NCI-H146 treated with DMSO at 0.1 percent for 48 hours (cell line): ENCODE data around the gene PDE1C.
"Not testable (repeated sequence)": the region's sequence is repeated elsewhere in the genome, so short reads cannot be mapped to it uniquely, and the experiment has no call there.

ENCODE experiments used
- DNase-seq: peaks from one replicate; lab custom pipeline; 2025; ENCODE audit not compliant: unreplicated experiment; lab: John Stamatoyannopoulos, UW

PDE1C gene

GRCh38 chr7:32045228-32045627 is 25.0 kb downstream of the PDE1C start:
- DNase-seq = no peak

GRCh38 chr7:32044739-32045138 is 25.5 kb downstream of the PDE1C start:
- DNase-seq = no peak

- no peak for DNase-seq
These were observed 26.5 kb downstream of the PDE1C start for GRCh38 chr7:32043688-32044087.

GRCh38 chr7:32042900-32043299 is 27.3 kb downstream of the PDE1C start:
- DNase-seq = no peak

- DNase-seq = no peak
These were observed 31.0 kb downstream of the PDE1C start for GRCh38 chr7:32039000-32039756.

- DNase-seq = no peak
These were observed 32.5 kb downstream of the PDE1C start for GRCh38 chr7:32037650-32038198.

- DNase-seq = no peak
These were observed 33.6 kb downstream of the PDE1C start for GRCh38 chr7:32036557-32036956.

- DNase-seq = no peak
These were observed 36.2 kb downstream of the PDE1C start for GRCh38 chr7:32034052-32034451.

- DNase-seq = no peak
These were observed 37.2 kb downstream of the PDE1C start for GRCh38 chr7:32033006-32033405.

GRCh38 chr7:32032211-32032610 is 38.0 kb downstream of the PDE1C start:
- DNase-seq = no peak

- DNase-seq = no peak
These were observed 39.1 kb downstream of the PDE1C start for GRCh38 chr7:32030904-32031692.

- no peak for DNase-seq
These were observed 44.2 kb downstream of the PDE1C start for GRCh38 chr7:32026083-32026425.

GRCh38 chr7:32025381-32026082 is 44.7 kb downstream of the PDE1C start:
- DNase-seq = no peak

- no peak for DNase-seq
These were observed 46.8 kb downstream of the PDE1C start for GRCh38 chr7:32023376-32023775.

GRCh38 chr7:32022966-32023365 is 47.2 kb downstream of the PDE1C start:
- DNase-seq = no peak

- no peak for DNase-seq
These were observed 49.6 kb downstream of the PDE1C start for GRCh38 chr7:32020551-32021159.

GRCh38 chr7:32018845-32019578 is 51.2 kb downstream of the PDE1C start:
- DNase-seq = no peak

- no peak for DNase-seq
These were observed 55.1 kb downstream of the PDE1C start for GRCh38 chr7:32015133-32015532.

GRCh38 chr7:32013471-32013870 is 56.7 kb downstream of the PDE1C start:
- not testable (repeated sequence) for DNase-seq

- no peak for DNase-seq
These were observed 64.6 kb downstream of the PDE1C start for GRCh38 chr7:32005577-32005976.
